Panc1 (cell line): ENCODE results near the gene LMAN1L. TPM values are rescaled to one million over a fixed set of nuclear protein-coding genes. Genes with fewer than 3 reads are reported as not detected.

Experiments
- ATAC-seq: fragments of 200-7000 bp; cut with Tn5 transposase; 2 replicates; pipeline ENCODE4 v1.9.1; 2020; ENCODE audit warnings: mild to moderate bottlenecking, moderate library complexity
- BruUV-seq: library from RNA; stranded (reverse); fragments of 400-500 nt; replicated peaks from 2 replicates; lab custom pipeline; 2021; lab: Mats Ljungman, UMichigan
- CTCF ChIA-PET: fragments of 300-600 bp; sonication (Branson Sonifier 250); formaldehyde crosslinking; loops from one replicate; lab custom pipeline; 2022; ENCODE audit warnings: antibody characterized with exemption; lab: Charles Lee
- POLR2A ChIA-PET: fragments of 300-600 bp; sonication (Branson Sonifier 250); formaldehyde crosslinking; loops from one replicate; lab custom pipeline; 2022; ENCODE audit warnings: antibody characterized with exemption; lab: Charles Lee
- DNase-seq: peaks from one replicate; pipeline ENCODE4 v3.0.0-alpha.2; 2010; ENCODE audit warnings: low read depth, low spot score
- H3K27ac ChIP-seq: 2 replicates; pipeline ENCODE4 v1.5.1; 2011; ENCODE audit warnings: mild to moderate bottlenecking, low read length, inconsistent platforms
- H3K27me3 ChIP-seq: fragments of 200-500 bp; sonication (Bioruptor generic); 2 replicates; pipeline ENCODE4 v1.6.0; 2014; ENCODE audit warnings: low read length, inconsistent platforms; ENCODE audit not compliant: control insufficient read depth, insufficient read depth
- H3K36me3 ChIP-seq: fragments of 200-500 bp; sonication (Bioruptor generic); 2 replicates; pipeline ENCODE4 v1.5.1; 2014; ENCODE audit warnings: inconsistent platforms, mild to moderate bottlenecking, low read length, moderate library complexity; ENCODE audit not compliant: control insufficient read depth, insufficient read depth
- H3K4me1 ChIP-seq: 2 replicates; pipeline ENCODE4 v1.5.1; 2011; ENCODE audit warnings: inconsistent platforms, mild to moderate bottlenecking, low read length, moderate library complexity; ENCODE audit not compliant: control insufficient read depth, insufficient read depth
- H3K4me3 ChIP-seq, 2 experiments: 2 replicates each; pipeline ENCODE4 v1.5.1; 2011 to 2012; ENCODE audit warnings: low read depth in 2 of 2, low read length in 2 of 2, mild to moderate bottlenecking in 2 of 2, inconsistent platforms in 1 of 2, moderate library complexity in 1 of 2
- H3K9me3 ChIP-seq: fragments of 200-500 bp; sonication (Bioruptor generic); 2 replicates; pipeline ENCODE4 v1.5.1; 2014; ENCODE audit warnings: low read depth, mild to moderate bottlenecking, inconsistent platforms, low read length, moderate library complexity; ENCODE audit not compliant: control insufficient read depth, insufficient read depth
- POLR2AphosphoS5 ChIP-seq: IDR thresholded peaks from 2 replicates; pipeline ENCODE4 v1.6.1; 2012; ENCODE audit warnings: mild to moderate bottlenecking, low read depth, low read length, moderate library complexity
- SIN3A ChIP-seq: IDR thresholded peaks from 2 replicates; pipeline ENCODE4 v1.6.1; 2012; ENCODE audit warnings: low read depth, mild to moderate bottlenecking, low read length, moderate library complexity, borderline replicate concordance; ENCODE audit not compliant: insufficient read depth
- TCF7L2 ChIP-seq: IDR thresholded peaks from 2 replicates; pipeline ENCODE4 v1.6.1; 2011; ENCODE audit warnings: mild to moderate bottlenecking, low read depth, low read length, inconsistent platforms
- in situ Hi-C: cut with HindIII; loops from 2 replicates; pipeline ENCODE4 v1.10.0; 2016; ENCODE audit warnings: low sequenced_read_pairs, low pct_unique_long_range_greater_than_20kb
- intact Hi-C: fragments of 100-400 bp; cut with micrococcal nuclease; formaldehyde crosslinking; loops from one replicate; pipeline ENCODE4 v1.10.0; 2022; ENCODE audit not compliant: unreplicated experiment
- total RNA-seq: library from RNA; stranded (reverse); gene quantifications from one replicate; pipeline ENCODE4 v1.2.1, GENCODE V29; 2021; ENCODE audit not compliant: unreplicated experiment
- TF ChIP-seq, protein P1 (sequence below): fragments of 450-650 bp; IDR thresholded peaks from 2 replicates; pipeline ENCODE4 v1.5.1; 2017; ENCODE audit warnings: mild to moderate bottlenecking
- TF ChIP-seq, protein P2 (sequence below), 2 experiments: IDR thresholded peaks; 2 replicates each; pipeline ENCODE4 v1.6.1; 2011 to 2012; ENCODE audit warnings: low read depth in 2 of 2, control low read depth in 1 of 2, low read length in 1 of 2, mild to moderate bottlenecking in 1 of 2, moderate library complexity in 1 of 2; ENCODE audit not compliant: insufficient read depth in 1 of 2

Gene LMAN1L
- total RNA-seq, 1 experiment from 2014 or later, result not detected

DNA sequence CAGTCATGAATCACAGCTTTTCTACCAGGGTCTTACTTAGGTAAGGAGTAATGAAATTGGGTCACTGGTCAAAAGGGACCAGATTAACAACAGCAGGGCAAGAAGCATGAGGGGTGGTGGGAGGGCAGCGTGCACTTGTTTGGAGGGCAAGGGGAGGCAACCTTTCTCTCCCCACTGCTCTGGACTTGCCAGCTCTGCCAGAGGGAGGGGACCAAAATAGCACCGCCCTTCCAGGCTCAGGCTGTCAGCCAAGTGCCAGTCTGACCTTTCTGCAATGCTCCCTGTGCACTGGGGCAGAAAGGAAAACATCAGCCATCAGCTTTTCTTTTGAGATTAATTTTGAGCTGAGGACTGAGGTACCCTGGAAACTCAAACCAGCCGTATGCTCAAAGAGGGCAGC lies 34.8 kb downstream of the LMAN1L start:
- no TSS peak for BruUV-seq
- DNase-seq (no peak), ATAC-seq (no peak)
- intact Hi-C loops, result no loop called here
- Histone ChIP-seq H3K4me3 (no peak overlapping the region), H3K27ac (no peak overlapping the region), H3K9me3 (no peaks in the 10 kb centered on the region), H3K36me3 (no peaks in the 10 kb centered on the region; the same call in 1 of the 2 replicates), H3K4me1 (peaks cover 6% of the 10 kb centered on the region), H3K27me3 (no peaks in the 10 kb centered on the region)
- TF ChIP-seq POLR2AphosphoS5 (no peak), TCF7L2 (no peak), SIN3A (no peak)
- TF ChIP-seq, protein P1, sequence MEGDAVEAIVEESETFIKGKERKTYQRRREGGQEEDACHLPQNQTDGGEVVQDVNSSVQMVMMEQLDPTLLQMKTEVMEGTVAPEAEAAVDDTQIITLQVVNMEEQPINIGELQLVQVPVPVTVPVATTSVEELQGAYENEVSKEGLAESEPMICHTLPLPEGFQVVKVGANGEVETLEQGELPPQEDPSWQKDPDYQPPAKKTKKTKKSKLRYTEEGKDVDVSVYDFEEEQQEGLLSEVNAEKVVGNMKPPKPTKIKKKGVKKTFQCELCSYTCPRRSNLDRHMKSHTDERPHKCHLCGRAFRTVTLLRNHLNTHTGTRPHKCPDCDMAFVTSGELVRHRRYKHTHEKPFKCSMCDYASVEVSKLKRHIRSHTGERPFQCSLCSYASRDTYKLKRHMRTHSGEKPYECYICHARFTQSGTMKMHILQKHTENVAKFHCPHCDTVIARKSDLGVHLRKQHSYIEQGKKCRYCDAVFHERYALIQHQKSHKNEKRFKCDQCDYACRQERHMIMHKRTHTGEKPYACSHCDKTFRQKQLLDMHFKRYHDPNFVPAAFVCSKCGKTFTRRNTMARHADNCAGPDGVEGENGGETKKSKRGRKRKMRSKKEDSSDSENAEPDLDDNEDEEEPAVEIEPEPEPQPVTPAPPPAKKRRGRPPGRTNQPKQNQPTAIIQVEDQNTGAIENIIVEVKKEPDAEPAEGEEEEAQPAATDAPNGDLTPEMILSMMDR, result no peak
- TF ChIP-seq, protein P2, sequence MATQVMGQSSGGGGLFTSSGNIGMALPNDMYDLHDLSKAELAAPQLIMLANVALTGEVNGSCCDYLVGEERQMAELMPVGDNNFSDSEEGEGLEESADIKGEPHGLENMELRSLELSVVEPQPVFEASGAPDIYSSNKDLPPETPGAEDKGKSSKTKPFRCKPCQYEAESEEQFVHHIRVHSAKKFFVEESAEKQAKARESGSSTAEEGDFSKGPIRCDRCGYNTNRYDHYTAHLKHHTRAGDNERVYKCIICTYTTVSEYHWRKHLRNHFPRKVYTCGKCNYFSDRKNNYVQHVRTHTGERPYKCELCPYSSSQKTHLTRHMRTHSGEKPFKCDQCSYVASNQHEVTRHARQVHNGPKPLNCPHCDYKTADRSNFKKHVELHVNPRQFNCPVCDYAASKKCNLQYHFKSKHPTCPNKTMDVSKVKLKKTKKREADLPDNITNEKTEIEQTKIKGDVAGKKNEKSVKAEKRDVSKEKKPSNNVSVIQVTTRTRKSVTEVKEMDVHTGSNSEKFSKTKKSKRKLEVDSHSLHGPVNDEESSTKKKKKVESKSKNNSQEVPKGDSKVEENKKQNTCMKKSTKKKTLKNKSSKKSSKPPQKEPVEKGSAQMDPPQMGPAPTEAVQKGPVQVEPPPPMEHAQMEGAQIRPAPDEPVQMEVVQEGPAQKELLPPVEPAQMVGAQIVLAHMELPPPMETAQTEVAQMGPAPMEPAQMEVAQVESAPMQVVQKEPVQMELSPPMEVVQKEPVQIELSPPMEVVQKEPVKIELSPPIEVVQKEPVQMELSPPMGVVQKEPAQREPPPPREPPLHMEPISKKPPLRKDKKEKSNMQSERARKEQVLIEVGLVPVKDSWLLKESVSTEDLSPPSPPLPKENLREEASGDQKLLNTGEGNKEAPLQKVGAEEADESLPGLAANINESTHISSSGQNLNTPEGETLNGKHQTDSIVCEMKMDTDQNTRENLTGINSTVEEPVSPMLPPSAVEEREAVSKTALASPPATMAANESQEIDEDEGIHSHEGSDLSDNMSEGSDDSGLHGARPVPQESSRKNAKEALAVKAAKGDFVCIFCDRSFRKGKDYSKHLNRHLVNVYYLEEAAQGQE (IDR thresholded peaks at IDR 0.05; ENCODE audit: insufficient read depth in 1 of 2, low read depth in 2 of 2, low read length in 1 of 2), result no peak
- in situ Hi-C loops, result no loop called here
- ChIA-PET CTCF (interaction anchor here (0.7 kb wide), 1 partner anchor 11 kb away, joined by 11 read pairs; no protein-coding TSS in a partner anchor), POLR2A (interaction anchor here (0.6 kb wide), 1 partner anchor 14 kb away, joined by 6 read pairs; no protein-coding TSS in a partner anchor)

DNA sequence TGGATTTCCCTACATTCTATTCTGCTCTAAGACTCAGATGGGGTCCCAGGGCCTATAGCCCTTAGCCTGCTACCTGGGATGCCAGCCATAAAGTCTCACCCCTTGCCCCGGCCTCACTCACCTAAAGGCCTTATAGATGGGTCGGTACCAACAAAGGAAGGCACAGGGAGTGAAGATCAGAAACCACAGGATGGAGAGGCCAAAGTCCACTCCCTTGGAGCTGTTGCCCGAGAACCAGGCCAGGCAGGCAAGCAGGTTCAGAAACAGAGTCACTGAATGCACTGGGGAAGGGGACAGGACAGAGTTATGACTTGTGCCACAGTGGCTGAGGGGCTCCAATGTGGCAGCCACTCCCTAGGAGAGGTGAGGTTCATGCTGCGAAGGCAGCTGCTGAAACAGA lies 37.8 kb downstream of the LMAN1L start:
- no peak overlapping the region for H3K27ac ChIP-seq
- CTCF ChIA-PET, result no interaction called here
- H3K9me3 ChIP-seq, result no peaks in the 10 kb centered on the region
- H3K4me1 ChIP-seq, result no peaks in the 10 kb centered on the region
- intact Hi-C loops (no loop called here), in situ Hi-C loops (no loop called here)
- POLR2A ChIA-PET, result no interaction called here
- no peak overlapping the region for H3K4me3 ChIP-seq
- peaks cover 2% of the 10 kb centered on the region for H3K36me3 ChIP-seq
- no peak for DNase-seq
- no TSS peak for BruUV-seq
- TF ChIP-seq, protein P2 (IDR thresholded peaks at IDR 0.05; ENCODE audit: insufficient read depth in 1 of 2, low read depth in 2 of 2, low read length in 1 of 2), result no peak
- TF ChIP-seq, protein P1, result no peak
- TF ChIP-seq POLR2AphosphoS5 (no peak), TCF7L2 (no peak), SIN3A (no peak)
- ATAC-seq, result no peak
- no peaks in the 10 kb centered on the region for H3K27me3 ChIP-seq
